Ascending aorta (tissue), 2 donors: ENCODE results near the gene RAD51B. TPM values are rescaled to one million over a fixed set of nuclear protein-coding genes. Genes with fewer than 3 reads are reported as not detected.

Experiments
- DNase-seq, 2 donors: peaks; one replicate each; pipeline ENCODE4 v3.0.0-alpha.2; 2019; ENCODE audit warnings: low spot score in 2 of 2
- H3K27ac ChIP-seq, 2 donors: fragments of 200-600 bp; sonication (generic); one replicate each; pipeline ENCODE4 v1.5.1; 2016 to 2017; ENCODE audit warnings: mild to moderate bottlenecking in 1 of 2
- H3K27me3 ChIP-seq: fragments of 200-600 bp; sonication (generic); one replicate; pipeline ENCODE4 v1.5.1; 2017
- H3K36me3 ChIP-seq, 2 donors: fragments of 200-600 bp; sonication (generic); one replicate each; pipeline ENCODE4 v1.5.1; 2016
- H3K4me1 ChIP-seq, 2 donors: fragments of 200-600 bp; sonication (generic); one replicate each; pipeline ENCODE4 v1.5.1; 2016 to 2017; ENCODE audit warnings: mild to moderate bottlenecking in 1 of 2
- H3K4me3 ChIP-seq, 2 donors: fragments of 200-600 bp; sonication (generic); one replicate each; pipeline ENCODE4 v1.5.1; 2016 to 2017; ENCODE audit warnings: mild to moderate bottlenecking in 1 of 2
- H3K9me3 ChIP-seq, 2 donors: fragments of 200-600 bp; sonication (generic); one replicate each; pipeline ENCODE4 v1.5.1; 2016
- intact Hi-C: fragments of 100-400 bp; cut with DNase I; formaldehyde crosslinking; loops from one replicate; pipeline ENCODE4 v1.15.1; 2023
- total RNA-seq: library from RNA; depleted of rRNA; stranded (reverse); fragments of >200 nt; gene quantifications from one replicate; pipeline ENCODE4 v1.1.0, GENCODE V29; 2016
- TF ChIP-seq, protein P1 (sequence below), 3 experiments: fragments of 200-600 bp in 2 of 3; fragments of 450-650 bp in 1 of 3; sonication (generic) in 2 of 3; IDR thresholded peaks; one replicate each; pipeline ENCODE4 v1.5.1; 2016 to 2019; ENCODE audit warnings: antibody characterized with exemption in 3 of 3, mild to moderate bottlenecking in 1 of 3, moderate library complexity in 1 of 3

Gene RAD51B
- total RNA-seq, 1 donor from 2014 or later, result not detected

- peaks cover 0 to 2% of the 10 kb centered on the region in 2 donors for H3K4me1 ChIP-seq
- no peak overlapping the region for H3K4me3 ChIP-seq
- no peak for DNase-seq
- H3K9me3 ChIP-seq, result peaks cover 0 to 7% of the 10 kb centered on the region in 2 donors
- H3K27me3 ChIP-seq, result no peaks in the 10 kb centered on the region
- intact Hi-C loops, result no loop called here
- TF ChIP-seq, protein P1, sequence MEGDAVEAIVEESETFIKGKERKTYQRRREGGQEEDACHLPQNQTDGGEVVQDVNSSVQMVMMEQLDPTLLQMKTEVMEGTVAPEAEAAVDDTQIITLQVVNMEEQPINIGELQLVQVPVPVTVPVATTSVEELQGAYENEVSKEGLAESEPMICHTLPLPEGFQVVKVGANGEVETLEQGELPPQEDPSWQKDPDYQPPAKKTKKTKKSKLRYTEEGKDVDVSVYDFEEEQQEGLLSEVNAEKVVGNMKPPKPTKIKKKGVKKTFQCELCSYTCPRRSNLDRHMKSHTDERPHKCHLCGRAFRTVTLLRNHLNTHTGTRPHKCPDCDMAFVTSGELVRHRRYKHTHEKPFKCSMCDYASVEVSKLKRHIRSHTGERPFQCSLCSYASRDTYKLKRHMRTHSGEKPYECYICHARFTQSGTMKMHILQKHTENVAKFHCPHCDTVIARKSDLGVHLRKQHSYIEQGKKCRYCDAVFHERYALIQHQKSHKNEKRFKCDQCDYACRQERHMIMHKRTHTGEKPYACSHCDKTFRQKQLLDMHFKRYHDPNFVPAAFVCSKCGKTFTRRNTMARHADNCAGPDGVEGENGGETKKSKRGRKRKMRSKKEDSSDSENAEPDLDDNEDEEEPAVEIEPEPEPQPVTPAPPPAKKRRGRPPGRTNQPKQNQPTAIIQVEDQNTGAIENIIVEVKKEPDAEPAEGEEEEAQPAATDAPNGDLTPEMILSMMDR (IDR thresholded peaks at IDR 0.05), result no peak
- no peaks in the 10 kb centered on the region for H3K36me3 ChIP-seq
- H3K27ac ChIP-seq, result no peak overlapping the region
Measured at GRCh38 chr14:68157971-68158371, 338.4 kb downstream of the RAD51B start.

- no peaks in the 10 kb centered on the region for H3K27me3 ChIP-seq
- H3K4me1 ChIP-seq, result peaks cover 0 to 2% of the 10 kb centered on the region in 2 donors
- intact Hi-C loops, result no loop called here
- no peak overlapping the region for H3K27ac ChIP-seq
- H3K36me3 ChIP-seq, result no peaks in the 10 kb centered on the region
- no peak for DNase-seq
- H3K9me3 ChIP-seq, result peaks cover 0 to 7% of the 10 kb centered on the region in 2 donors
- TF ChIP-seq, protein P1 (IDR thresholded peaks at IDR 0.05), result no peak
- H3K4me3 ChIP-seq, result no peak overlapping the region
Measured at GRCh38 chr14:68158640-68159039, 339.1 kb downstream of the RAD51B start.

GRCh38 chr14:68159701-68160633 lies 340.4 kb downstream of the RAD51B start:
- no peak for DNase-seq
- TF ChIP-seq, protein P1 (IDR thresholded peaks at IDR 0.05), result no peak
- H3K27ac ChIP-seq, result no peak overlapping the region
- intact Hi-C loops, result no loop called here
- no peaks in the 10 kb centered on the region for H3K27me3 ChIP-seq
- peaks cover 2 to 7% of the 10 kb centered on the region in 2 donors for H3K4me1 ChIP-seq
- H3K9me3 ChIP-seq, result no peaks in the 10 kb centered on the region
- H3K36me3 ChIP-seq, result no peaks in the 10 kb centered on the region
- H3K4me3 ChIP-seq, result no peak overlapping the region

- no peak overlapping the region for H3K27ac ChIP-seq
- intact Hi-C loops, result no loop called here
- no peak overlapping the region for H3K4me3 ChIP-seq
- no peaks in the 10 kb centered on the region for H3K36me3 ChIP-seq
- no peak for DNase-seq
- no peaks in the 10 kb centered on the region for H3K9me3 ChIP-seq
- H3K27me3 ChIP-seq, result no peaks in the 10 kb centered on the region
- H3K4me1 ChIP-seq, result peaks cover 2 to 13% of the 10 kb centered on the region in 2 donors
- TF ChIP-seq, protein P1 (IDR thresholded peaks at IDR 0.05), result no peak
Measured at GRCh38 chr14:68160779-68161546, 341.4 kb downstream of the RAD51B start.

- no peak for DNase-seq
- TF ChIP-seq, protein P1 (IDR thresholded peaks at IDR 0.05), result no peak
- Histone ChIP-seq H3K4me1 (peaks cover 2 to 13% of the 10 kb centered on the region in 2 donors), H3K27ac (no peak overlapping the region), H3K4me3 (no peak overlapping the region), H3K27me3 (no peaks in the 10 kb centered on the region), H3K9me3 (no peaks in the 10 kb centered on the region), H3K36me3 (no peaks in the 10 kb centered on the region)
- intact Hi-C loops, result no loop called here
Measured at GRCh38 chr14:68162887-68163286, 343.3 kb downstream of the RAD51B start.
